Effector memory CD8-positive, alpha-beta T cell (primary cell): ENCODE measurements around the gene KREMEN1.

Experiments
- ATAC-seq: fragments of 150-1000 bp; cut with Tn5 transposase; replicated peaks from 2 replicates; pipeline ENCODE4 v1.10.0; 2021; ENCODE audit warnings: mild to moderate bottlenecking, moderate library complexity
- DNase-seq, 3 experiments: peaks; one replicate each; pipeline ENCODE4 v3.0.0; 2021
- H3K27ac Mint-ChIP-seq, 2 donors: one replicate each; pipeline ENCODE4 v1.8.0; 2022; ENCODE audit warnings: mild to moderate bottlenecking in 2 of 2, mixed read lengths in 2 of 2, moderate library complexity in 2 of 2
- H3K27me3 Mint-ChIP-seq, 2 donors: one replicate each; pipeline ENCODE4 v1.8.0; 2022; ENCODE audit warnings: mixed read lengths in 2 of 2
- H3K36me3 Mint-ChIP-seq: one replicate; pipeline ENCODE4 v1.8.0; 2022; ENCODE audit warnings: mild to moderate bottlenecking, moderate library complexity, mixed read lengths; ENCODE audit not compliant: insufficient read depth
- H3K4me1 Mint-ChIP-seq, 2 donors: one replicate each; pipeline ENCODE4 v1.8.0; 2022; ENCODE audit warnings: low read depth in 2 of 2, mixed read lengths in 2 of 2
- H3K4me3 Mint-ChIP-seq, 2 donors: one replicate each; pipeline ENCODE4 v1.8.0; 2022; ENCODE audit warnings: mild to moderate bottlenecking in 2 of 2, mixed read lengths in 2 of 2, moderate library complexity in 2 of 2
- H3K9me3 Mint-ChIP-seq, 2 donors: one replicate each; pipeline ENCODE4 v1.8.0; 2022; ENCODE audit warnings: mixed read lengths in 2 of 2

Gene KREMEN1

DNA sequence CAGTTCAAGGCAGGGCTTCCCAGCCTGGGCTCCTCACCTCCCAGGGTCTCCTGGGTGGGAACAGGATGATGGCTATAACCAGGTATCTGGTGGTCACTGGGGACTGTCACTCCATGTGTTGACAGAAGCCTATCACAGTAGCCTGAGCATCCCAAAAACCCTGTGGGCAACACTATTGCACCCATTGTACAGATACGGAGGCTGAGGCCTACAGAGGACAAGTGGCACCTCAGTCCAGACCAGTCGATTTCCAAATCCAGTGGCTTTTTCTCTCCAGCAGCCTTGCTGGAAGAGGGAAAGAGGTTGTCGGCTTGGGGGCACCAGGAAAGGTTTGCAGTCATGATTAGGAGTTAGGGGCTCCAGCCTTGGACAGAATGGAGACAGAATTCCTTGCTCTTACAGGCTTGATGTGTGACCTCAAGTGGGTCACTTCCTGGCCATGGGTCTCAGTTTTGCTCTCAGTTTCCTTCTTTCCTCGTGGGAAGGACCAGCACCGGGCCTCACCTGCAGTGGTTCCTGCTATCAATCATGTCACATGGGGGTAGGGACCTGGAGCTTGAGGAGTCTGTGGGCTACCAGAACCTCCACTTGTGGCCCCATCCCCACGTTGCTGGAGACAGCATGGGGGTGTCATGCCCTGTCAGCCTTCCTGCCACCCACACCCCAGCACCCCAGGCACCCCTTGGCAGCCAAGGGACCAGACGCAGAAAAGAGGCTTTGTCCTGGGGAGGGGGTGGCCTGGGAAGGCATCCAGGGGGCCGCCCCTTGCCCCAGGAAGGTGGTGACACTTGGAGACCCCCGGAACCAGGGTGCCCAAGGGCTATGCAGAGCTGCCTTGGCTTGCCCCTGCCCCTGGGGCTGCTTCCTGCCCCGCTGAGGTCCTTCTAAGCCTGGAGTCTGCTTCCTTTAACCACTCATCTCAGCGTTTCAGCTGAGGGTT is 135.0 kb downstream of the KREMEN1 start:
- no peak for ATAC-seq
- Mint-ChIP-seq H3K4me3 (no peak overlapping the region), H3K27me3 (peaks cover 0 to 12% of the 10 kb centered on the region in 2 donors), H3K9me3 (no peaks in the 10 kb centered on the region), H3K36me3 (peaks cover 7% of the 10 kb centered on the region), H3K4me1 (peaks cover 6 to 10% of the 10 kb centered on the region in 2 donors), H3K27ac (no peak overlapping the region)
- no peak for DNase-seq

DNA sequence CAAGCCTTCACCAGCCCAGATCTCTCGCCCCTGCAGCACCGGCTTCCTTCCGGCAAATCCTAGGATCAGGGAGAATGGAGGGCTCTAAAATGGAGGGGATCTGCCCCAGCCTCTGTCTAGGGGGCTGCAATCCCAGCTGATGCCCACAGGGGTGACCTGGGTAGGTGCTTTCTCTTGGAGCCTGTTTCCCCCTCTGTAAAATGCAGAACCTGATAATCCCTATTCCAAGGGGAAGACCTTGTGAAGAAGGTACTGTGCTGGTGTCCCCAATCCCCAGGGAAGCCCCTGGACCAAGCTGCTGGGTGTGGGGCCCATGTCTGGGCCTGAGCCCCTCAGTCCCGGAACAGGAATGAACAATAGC is 135.6 kb downstream of the KREMEN1 start:
- Mint-ChIP-seq H3K4me1 (peaks cover 4 to 6% of the 10 kb centered on the region in 2 donors), H3K27me3 (peaks cover 0 to 12% of the 10 kb centered on the region in 2 donors), H3K36me3 (peaks cover 7% of the 10 kb centered on the region), H3K9me3 (no peaks in the 10 kb centered on the region), H3K4me3 (no peak overlapping the region), H3K27ac (no peak overlapping the region)
- DNase-seq (no peak), ATAC-seq (no peak)

DNA sequence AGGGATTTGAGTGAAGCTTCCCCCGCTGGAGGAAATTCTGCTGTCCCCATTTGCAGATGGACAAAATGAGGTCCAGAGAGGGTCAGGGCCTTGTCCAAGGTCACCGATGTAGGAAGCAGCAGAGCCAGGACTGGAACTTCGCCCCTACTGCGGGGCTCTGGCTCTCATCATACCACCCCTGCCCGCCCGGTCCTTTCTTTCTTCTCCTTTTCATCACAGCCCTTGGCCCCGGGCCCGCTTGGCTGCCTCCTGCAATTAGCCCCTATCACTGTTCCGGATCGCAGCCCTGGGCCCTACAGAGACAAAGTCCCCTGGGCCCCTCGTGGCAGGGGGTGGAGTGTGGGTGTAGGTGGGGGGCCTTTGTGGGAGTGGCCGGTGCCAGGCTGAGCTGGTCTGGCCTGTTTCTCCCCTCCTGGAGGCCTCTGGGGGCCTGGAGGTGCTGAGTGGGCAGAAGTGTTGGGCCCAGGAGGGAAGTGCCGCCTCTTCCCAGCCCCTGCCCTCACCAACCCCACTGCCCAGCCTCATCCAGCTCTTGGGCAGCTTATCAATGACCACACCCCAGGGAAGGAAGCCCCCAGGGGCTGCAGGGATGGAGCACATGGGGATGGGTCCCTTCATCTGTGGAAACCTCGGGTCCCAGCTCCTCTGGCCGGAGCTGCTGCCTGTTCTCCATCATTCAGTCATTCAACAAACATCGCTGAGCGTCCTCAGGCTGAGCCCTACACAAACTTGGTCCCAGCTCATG is 136.2 kb downstream of the KREMEN1 start:
- ATAC-seq: no peak
- H3K27me3 Mint-ChIP-seq: peaks cover 0 to 12% of the 10 kb centered on the region in 2 donors
- no peaks in the 10 kb centered on the region for H3K9me3 Mint-ChIP-seq
- H3K27ac Mint-ChIP-seq: peak overlapping the region in 1 of 2 donors; percentile 30
- H3K4me3 Mint-ChIP-seq: no peak overlapping the region
- DNase-seq: no peak
- peaks cover 7% of the 10 kb centered on the region for H3K36me3 Mint-ChIP-seq
- H3K4me1 Mint-ChIP-seq: peaks cover 3 to 5% of the 10 kb centered on the region in 2 donors

DNA sequence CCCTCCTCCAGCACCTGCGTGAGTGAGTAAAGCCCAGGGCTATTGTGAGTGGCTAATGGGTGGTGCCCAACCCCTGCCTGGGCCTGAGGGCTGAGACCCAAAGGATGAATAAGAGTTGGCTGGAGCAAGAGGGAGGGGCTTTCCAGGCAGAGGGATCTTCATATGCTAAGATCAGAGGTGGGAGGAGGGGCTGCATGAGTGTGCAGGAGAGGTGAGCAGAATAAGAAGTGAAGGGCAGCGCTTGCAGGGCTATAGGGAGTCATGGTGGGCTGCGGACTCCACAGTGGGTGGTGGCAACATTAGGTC is 136.7 kb downstream of the KREMEN1 start:
- DNase-seq (no peak), ATAC-seq (no peak)
- Mint-ChIP-seq H3K36me3 (peaks cover 7% of the 10 kb centered on the region), H3K4me3 (no peak overlapping the region), H3K27me3 (peaks cover 0 to 8% of the 10 kb centered on the region in 2 donors), H3K27ac (peak overlapping the region in 1 of 2 donors; percentile 30), H3K4me1 (peaks cover 3% of the 10 kb centered on the region in 2 donors), H3K9me3 (no peaks in the 10 kb centered on the region)

DNA sequence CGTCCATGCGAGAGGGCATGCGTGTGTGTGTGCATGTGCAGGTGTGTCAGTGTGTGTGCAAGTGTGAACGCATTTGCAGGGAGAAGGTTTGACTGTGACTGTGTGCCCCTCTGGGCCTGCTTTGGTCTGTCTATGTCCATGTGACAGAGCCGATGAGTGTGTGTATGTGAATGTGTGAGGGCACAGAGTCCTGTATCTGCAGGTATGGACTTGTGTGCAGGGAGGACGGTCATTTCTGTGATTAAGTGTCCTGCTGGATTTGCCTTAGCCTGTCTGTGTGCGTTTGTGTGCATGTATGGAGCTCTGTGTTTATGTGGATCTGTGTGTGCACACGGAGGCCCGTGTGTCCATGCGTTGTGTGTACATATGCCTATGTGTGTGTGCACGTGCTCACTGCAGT is 138.2 kb downstream of the KREMEN1 start:
- H3K4me1 Mint-ChIP-seq: peaks cover 1 to 3% of the 10 kb centered on the region in 2 donors
- ATAC-seq: no peak
- H3K9me3 Mint-ChIP-seq: no peaks in the 10 kb centered on the region
- DNase-seq: no peak
- no peaks in the 10 kb centered on the region for H3K27me3 Mint-ChIP-seq
- no peak overlapping the region for H3K4me3 Mint-ChIP-seq
- H3K36me3 Mint-ChIP-seq: peaks cover 7% of the 10 kb centered on the region
- no peak overlapping the region for H3K27ac Mint-ChIP-seq

DNA sequence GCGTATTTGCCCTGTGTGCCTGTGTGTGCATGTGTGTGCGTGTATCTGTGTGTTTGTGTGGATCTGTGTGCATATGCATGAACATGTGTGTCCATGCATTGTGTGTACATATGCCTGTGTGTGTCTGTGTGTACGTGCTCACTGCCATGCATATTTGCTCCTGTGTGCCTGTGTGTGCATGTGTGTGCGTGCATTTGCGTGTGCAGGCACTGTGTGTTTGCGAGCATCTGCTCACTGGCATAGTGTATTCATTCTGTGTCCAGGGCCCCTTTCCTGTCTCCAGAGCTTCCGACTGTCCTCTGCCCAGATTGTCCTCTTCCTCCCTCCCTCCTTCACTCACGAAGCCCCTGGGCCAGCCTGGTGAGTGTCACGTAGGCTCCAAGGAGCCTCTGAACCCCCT is 138.6 kb downstream of the KREMEN1 start:
- Mint-ChIP-seq H3K4me3 (no peak overlapping the region), H3K9me3 (no peaks in the 10 kb centered on the region), H3K27me3 (no peaks in the 10 kb centered on the region), H3K27ac (no peak overlapping the region), H3K36me3 (peaks cover 4% of the 10 kb centered on the region), H3K4me1 (peaks cover 0 to under 1% of the 10 kb centered on the region in 2 donors)
- ATAC-seq (no peak), DNase-seq (no peak)

DNA sequence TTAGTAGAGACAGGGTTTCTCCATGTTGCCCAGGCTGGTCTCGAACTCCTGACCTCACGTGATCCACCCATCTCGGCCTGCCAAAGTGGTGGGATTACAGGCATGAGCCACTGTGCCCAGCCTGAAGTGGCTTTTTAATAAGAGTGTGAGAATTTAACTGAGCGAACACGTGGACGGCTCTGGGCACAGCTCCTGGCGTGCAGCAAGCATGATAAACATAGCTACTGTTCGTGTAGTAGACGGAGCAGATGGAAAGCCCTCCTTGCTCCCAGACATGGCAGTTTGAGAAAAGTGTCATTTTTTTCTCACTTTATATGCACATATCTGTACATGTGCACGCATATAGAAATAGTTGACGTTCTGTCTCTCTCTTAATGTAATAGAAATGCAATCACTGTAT is 139.9 kb downstream of the KREMEN1 start:
- Mint-ChIP-seq H3K4me3 (no peak overlapping the region), H3K27ac (no peak overlapping the region), H3K36me3 (peaks cover 3% of the 10 kb centered on the region), H3K4me1 (no peaks in the 10 kb centered on the region), H3K27me3 (no peaks in the 10 kb centered on the region), H3K9me3 (no peaks in the 10 kb centered on the region)
- no peak for ATAC-seq
- DNase-seq: no peak

DNA sequence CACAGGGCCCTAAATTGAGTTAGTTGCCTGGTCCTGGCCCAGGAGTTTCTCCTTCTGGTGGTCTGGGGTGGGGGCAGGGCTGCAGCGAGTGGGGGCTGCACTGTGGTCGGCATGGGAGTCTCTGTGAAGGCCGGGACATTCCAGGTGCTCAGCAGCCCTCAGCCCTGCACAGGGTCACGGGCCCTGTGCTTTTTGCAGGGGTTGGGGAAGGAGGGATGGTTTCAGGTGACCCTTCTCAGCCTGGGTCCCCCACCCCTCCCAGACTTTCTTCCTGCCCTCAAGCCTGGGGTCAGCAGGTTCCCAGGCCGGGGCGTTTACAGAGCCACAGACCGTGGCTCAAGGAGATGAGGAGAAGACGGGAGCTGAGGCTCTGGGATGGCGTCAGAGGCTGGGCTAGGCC is 140.7 kb downstream of the KREMEN1 start:
- no peaks in the 10 kb centered on the region for H3K9me3 Mint-ChIP-seq
- DNase-seq (no peak), ATAC-seq (no peak)
- no peak overlapping the region for H3K27ac Mint-ChIP-seq
- no peaks in the 10 kb centered on the region for H3K27me3 Mint-ChIP-seq
- no peaks in the 10 kb centered on the region for H3K4me1 Mint-ChIP-seq
- no peaks in the 10 kb centered on the region for H3K36me3 Mint-ChIP-seq
- no peak overlapping the region for H3K4me3 Mint-ChIP-seq

DNA sequence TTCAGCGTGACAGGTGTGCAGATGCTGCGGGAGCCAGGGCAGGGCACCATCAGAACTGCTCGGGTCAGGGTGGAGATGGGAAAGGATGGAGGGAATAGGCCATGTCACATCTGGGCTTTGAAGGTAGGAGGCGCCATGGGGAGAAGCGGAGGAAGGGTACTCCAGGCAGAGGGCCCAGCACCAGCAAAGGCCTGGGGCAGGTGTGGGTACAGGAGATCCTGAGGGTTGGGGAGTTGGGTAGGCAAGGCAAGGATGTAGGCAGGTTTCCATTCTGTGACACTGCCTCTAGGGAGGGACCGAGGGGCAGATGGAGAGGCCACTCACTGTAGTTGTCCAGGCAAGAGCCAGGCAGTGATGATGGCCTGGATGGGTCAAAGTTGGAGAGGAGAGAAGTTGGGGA is 141.4 kb downstream of the KREMEN1 start:
- ATAC-seq: no peak
- no peak overlapping the region for H3K27ac Mint-ChIP-seq
- no peaks in the 10 kb centered on the region for H3K36me3 Mint-ChIP-seq
- DNase-seq: no peak
- no peaks in the 10 kb centered on the region for H3K9me3 Mint-ChIP-seq
- H3K4me1 Mint-ChIP-seq: no peaks in the 10 kb centered on the region
- H3K4me3 Mint-ChIP-seq: no peak overlapping the region
- H3K27me3 Mint-ChIP-seq: no peaks in the 10 kb centered on the region

DNA sequence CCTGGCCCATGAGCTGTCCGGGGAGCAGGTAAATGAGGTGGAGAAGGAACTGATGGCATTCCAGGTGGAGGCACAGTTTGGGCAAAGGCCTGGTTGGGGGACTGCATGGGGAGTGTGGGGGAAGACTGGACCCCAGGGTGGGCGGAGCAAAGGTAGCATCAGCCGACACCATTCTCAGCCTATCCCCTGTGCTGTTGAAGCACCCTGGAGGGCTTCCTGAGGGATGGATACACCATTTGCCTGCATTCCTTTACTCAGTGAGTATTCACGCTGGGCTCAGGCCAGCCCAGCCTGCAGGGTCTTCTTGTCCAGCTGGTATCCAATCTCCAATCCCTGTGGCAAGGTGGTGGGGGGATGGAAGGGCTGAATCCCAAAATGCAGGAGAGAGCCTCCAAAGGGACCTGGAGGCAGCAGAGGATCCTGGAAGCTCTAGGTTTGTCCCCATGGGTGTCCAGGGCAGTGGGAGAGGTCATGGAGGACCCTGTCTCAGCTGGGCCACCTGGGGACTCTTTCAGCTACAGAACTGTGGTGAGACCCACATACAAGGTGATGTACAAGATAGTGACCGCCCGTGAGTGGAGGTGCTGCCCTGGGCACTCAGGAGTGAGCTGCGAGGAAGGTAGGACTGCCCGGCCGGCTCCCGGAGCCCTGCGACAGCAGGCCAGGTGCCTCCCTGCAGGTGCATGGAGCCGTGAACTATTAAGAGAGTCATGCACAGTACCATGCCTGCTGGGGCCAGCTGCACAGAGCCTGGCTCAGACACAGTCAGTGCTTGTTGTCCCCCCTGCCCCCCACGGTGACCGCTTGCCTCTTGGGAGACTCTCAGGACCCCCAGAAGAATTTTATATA is 142.4 kb downstream of the KREMEN1 start:
- DNase-seq (no peak), ATAC-seq (no peak)
- Mint-ChIP-seq H3K27me3 (peaks cover 0 to 6% of the 10 kb centered on the region in 2 donors), H3K27ac (no peak overlapping the region), H3K4me3 (no peak overlapping the region), H3K36me3 (no peaks in the 10 kb centered on the region), H3K4me1 (no peaks in the 10 kb centered on the region), H3K9me3 (no peaks in the 10 kb centered on the region)

DNA sequence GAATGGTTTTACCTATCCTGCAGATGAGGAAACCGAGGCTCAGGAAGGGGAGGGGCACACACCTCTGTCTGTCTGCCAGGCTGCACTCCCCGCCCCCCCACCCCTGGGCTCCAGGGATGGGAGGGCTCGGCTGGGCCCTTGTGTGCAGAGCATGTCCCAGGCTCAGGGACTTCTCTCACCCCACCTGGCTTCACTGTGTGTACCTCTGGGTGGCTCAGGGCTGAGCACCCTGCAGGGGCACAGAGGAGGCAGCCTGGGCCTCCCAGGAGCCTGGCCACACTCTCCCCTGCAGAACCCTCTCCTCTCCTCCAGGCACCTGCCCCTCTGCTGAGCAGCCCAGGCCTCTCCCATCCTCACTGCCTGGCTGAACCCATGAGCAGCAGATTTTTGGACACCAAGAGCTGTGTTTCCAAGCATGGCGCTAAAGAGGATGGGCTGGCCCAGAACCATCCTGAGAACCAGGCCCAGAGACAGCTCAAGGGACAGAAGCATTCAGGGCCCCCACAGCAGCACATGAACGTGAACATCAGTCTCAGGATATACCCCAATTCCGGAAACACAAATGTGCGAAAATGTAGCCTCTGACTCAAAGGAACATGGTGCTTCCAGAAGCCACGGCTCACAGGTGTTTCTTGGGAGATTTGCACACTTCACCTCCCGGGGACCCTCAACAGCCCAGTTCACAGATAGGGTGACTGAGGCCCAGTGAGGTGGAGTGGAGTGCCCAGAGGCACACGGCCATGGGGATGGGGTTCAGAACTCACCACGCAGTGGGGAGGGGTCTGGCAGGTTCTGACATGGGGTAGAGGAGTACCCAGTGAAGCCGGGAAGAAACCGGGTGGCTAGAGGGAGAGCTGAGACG is 143.4 kb downstream of the KREMEN1 start:
- ATAC-seq (no peak), DNase-seq (no peak)
- H3K9me3 Mint-ChIP-seq: no peaks in the 10 kb centered on the region
- H3K4me1 Mint-ChIP-seq: no peaks in the 10 kb centered on the region
- peaks cover 0 to 8% of the 10 kb centered on the region in 2 donors for H3K27me3 Mint-ChIP-seq
- no peak overlapping the region for H3K27ac Mint-ChIP-seq
- H3K36me3 Mint-ChIP-seq: no peaks in the 10 kb centered on the region
- no peak overlapping the region for H3K4me3 Mint-ChIP-seq

DNA sequence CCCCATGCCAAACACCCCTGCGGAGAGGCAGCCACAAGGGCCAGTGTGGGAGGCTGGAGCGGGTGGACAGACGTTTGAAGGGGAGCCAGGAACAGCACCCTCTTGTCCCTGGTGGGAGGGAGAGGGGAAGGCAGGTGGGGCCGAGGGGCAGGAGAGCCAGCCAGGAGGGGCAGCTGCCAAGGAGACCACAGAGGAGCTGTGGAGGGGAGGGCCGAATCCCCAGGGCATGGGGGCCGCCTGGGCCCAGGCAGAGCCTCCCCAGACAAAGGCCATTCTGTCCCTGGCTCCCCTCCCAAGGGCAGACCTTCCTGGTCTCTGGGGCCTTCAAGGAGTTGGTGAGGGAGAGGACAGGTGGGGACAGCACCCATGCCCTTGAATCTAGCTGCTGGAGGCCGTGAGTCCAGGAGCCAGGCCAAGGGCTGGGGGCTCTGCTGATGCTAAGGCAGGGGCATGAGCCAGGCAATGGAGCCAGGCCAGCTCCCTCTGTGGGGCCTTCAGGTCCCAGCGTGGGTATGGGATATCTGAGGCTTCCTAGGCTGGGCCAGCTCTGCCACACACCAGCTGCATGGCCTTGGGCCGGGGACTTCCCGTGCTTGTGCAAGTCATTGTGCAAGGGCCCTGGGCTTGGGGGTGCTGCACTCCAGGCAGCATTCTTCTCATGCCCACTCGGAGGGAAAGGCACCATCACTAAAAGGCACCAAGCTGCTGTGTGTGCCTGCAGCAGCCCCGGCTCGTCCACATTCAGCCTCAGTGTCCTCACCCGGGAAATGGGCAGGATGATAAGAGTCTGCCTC is 144.2 kb downstream of the KREMEN1 start:
- Mint-ChIP-seq H3K4me1 (no peaks in the 10 kb centered on the region), H3K27me3 (peaks cover 0 to 8% of the 10 kb centered on the region in 2 donors), H3K27ac (no peak overlapping the region), H3K36me3 (no peaks in the 10 kb centered on the region), H3K9me3 (no peaks in the 10 kb centered on the region), H3K4me3 (no peak overlapping the region)
- ATAC-seq: no peak
- DNase-seq: no peak
